GM23338 (cell line): ENCODE results near the gene SUPT5H. TPM values are rescaled to one million over a fixed set of nuclear protein-coding genes. Genes with fewer than 3 reads are reported as not detected.
A peak's percentile ranks its signal among the peaks of the same experiment; 100 is the strongest.

Experiments
- ATAC-seq: fragments of 200-7000 bp; cut with Tn5 transposase; 3 replicates; pipeline ENCODE4 v1.9.1; 2020
- DNase-seq: peaks from one replicate; pipeline ENCODE4 v3.0.0-alpha.2; 2015; ENCODE audit warnings: low spot score
- H2AFZ ChIP-seq: fragments of 200-600 bp; sonication (generic); 2 replicates; pipeline ENCODE4 v1.8.0; 2016; ENCODE audit warnings: antibody characterized with exemption, mild to moderate bottlenecking, moderate library complexity
- H3F3A ChIP-seq: fragments of 200-600 bp; sonication (generic); replicated peaks from 2 replicates; pipeline ENCODE4 v1.8.0; 2017; ENCODE audit warnings: antibody characterized with exemption, mixed run types, low read depth
- H3K27ac ChIP-seq: fragments of 200-600 bp; sonication (generic); 2 replicates; pipeline ENCODE4 v1.6.1; 2016; ENCODE audit warnings: low read depth
- H3K27me3 ChIP-seq: fragments of 200-600 bp; sonication (generic); 2 replicates; pipeline ENCODE4 v1.8.0; 2016; ENCODE audit warnings: mild to moderate bottlenecking, mixed run types, moderate library complexity; ENCODE audit not compliant: insufficient read depth
- H3K36me3 ChIP-seq: fragments of 200-600 bp; sonication (generic); 2 replicates; pipeline ENCODE4 v1.8.0; 2016; ENCODE audit warnings: mild to moderate bottlenecking; ENCODE audit not compliant: insufficient read depth
- H3K4me1 ChIP-seq: fragments of 200-600 bp; sonication (generic); 2 replicates; pipeline ENCODE4 v1.8.0; 2016; ENCODE audit warnings: mild to moderate bottlenecking, moderate library complexity; ENCODE audit not compliant: insufficient read depth
- H3K4me2 ChIP-seq: fragments of 200-600 bp; sonication (generic); 2 replicates; pipeline ENCODE4 v1.7.1; 2017; ENCODE audit warnings: mixed run types
- H3K4me3 ChIP-seq: fragments of 200-600 bp; sonication (generic); 2 replicates; pipeline ENCODE4 v1.6.1; 2016; ENCODE audit warnings: mixed run types
- H3K79me2 ChIP-seq: fragments of 200-600 bp; sonication (generic); replicated peaks from 2 replicates; pipeline ENCODE4 v1.8.0; 2017; ENCODE audit warnings: mild to moderate bottlenecking; ENCODE audit not compliant: insufficient read depth
- H3K9me2 ChIP-seq: fragments of 200-600 bp; sonication (generic); 2 replicates; pipeline ENCODE4 v1.8.0; 2017; ENCODE audit not compliant: insufficient read depth
- H4K20me1 ChIP-seq: fragments of 200-600 bp; sonication (generic); replicated peaks from 2 replicates; pipeline ENCODE4 v1.8.0; 2017; ENCODE audit warnings: mild to moderate bottlenecking; ENCODE audit not compliant: insufficient read depth
- H3K27ac Mint-ChIP-seq: 2 replicates; pipeline ENCODE4 v1.8.0; 2020; ENCODE audit warnings: inconsistent platforms, mild to moderate bottlenecking, moderate library complexity, mixed read lengths
- H3K27me3 Mint-ChIP-seq: 3 replicates; pipeline ENCODE4 v1.8.0; 2022; ENCODE audit warnings: low read depth, mild to moderate bottlenecking, moderate library complexity, mixed read lengths, inconsistent platforms; ENCODE audit not compliant: insufficient read depth, poor library complexity
- H3K36me3 Mint-ChIP-seq: 3 replicates; pipeline ENCODE4 v1.8.0; 2021; ENCODE audit warnings: low read depth, mild to moderate bottlenecking, inconsistent platforms, moderate library complexity, mixed read lengths
- H3K4me1 Mint-ChIP-seq: 3 replicates; pipeline ENCODE4 v1.8.0; 2020; ENCODE audit warnings: mild to moderate bottlenecking, inconsistent platforms, mixed read lengths
- H3K4me3 Mint-ChIP-seq: 3 replicates; pipeline ENCODE4 v1.8.0; 2021; ENCODE audit warnings: moderate library complexity, mild to moderate bottlenecking, inconsistent platforms, mixed read lengths
- H3K9me3 Mint-ChIP-seq: 3 replicates; pipeline ENCODE4 v1.8.0; 2020; ENCODE audit warnings: moderate library complexity, mild to moderate bottlenecking, inconsistent platforms, mixed read lengths
- CREB1 ChIP-seq: fragments of 250-450 bp; sonication (Bioruptor Pico); IDR thresholded peaks from 2 replicates; pipeline ENCODE4 v1.5.0; 2020; ENCODE audit warnings: low read depth, mild to moderate bottlenecking, moderate library complexity
- ETS1 ChIP-seq: IDR thresholded peaks from 2 replicates; pipeline ENCODE4 v1.6.1; 2016; ENCODE audit warnings: antibody characterized with exemption
- NANOG ChIP-seq: IDR thresholded peaks from 2 replicates; pipeline ENCODE4 v1.6.1; 2016; ENCODE audit warnings: antibody characterized with exemption, borderline replicate concordance
- POLR2AphosphoS5 ChIP-seq: IDR thresholded peaks from 2 replicates; pipeline ENCODE4 v1.6.1; 2016; ENCODE audit warnings: antibody characterized with exemption, low read depth
- REST ChIP-seq: IDR thresholded peaks from one replicate; pipeline ENCODE4 v1.6.1; 2018; ENCODE audit warnings: antibody characterized with exemption; ENCODE audit not compliant: unreplicated experiment
- STAT1 ChIP-seq: IDR thresholded peaks from one replicate; pipeline ENCODE4 v1.6.1; 2016; ENCODE audit warnings: antibody characterized with exemption; ENCODE audit not compliant: unreplicated experiment
- ZNF114 ChIP-seq: fragments of 250-450 bp; sonication (Bioruptor Pico); IDR thresholded peaks from 2 replicates; pipeline ENCODE4 v1.5.0; 2020; ENCODE audit warnings: mild to moderate bottlenecking, moderate library complexity
- polyA plus RNA-seq: library from polyadenylated mRNA; unstranded; fragments of >200 nt; fragmentation: Nextera tagmentation; extraction: Ambion mirVana; gene quantifications from 2 replicates; pipeline ENCODE4 v1.2.1, GENCODE V29; 2016
- total RNA-seq: library from RNA; depleted of rRNA; stranded (reverse); fragments of >200 nt; shearing (Covaris generic); gene quantifications from 2 replicates; pipeline ENCODE4 v1.2.3, GENCODE V29; 2014

The SUPT5H gene
- total and polyA plus RNA-seq, 2 experiments from 2014 or later = 108 to 150 TPM

GRCh38 chr19:39398297-39398864 is 47.0 kb upstream of the SUPT5H start:
- Mint-ChIP-seq H3K4me3 (no peak overlapping the region), H3K4me1 (peaks cover 28% of the 10 kb centered on the region), H3K27me3 (peaks cover 10% of the 10 kb centered on the region), H3K36me3 (peaks cover 31% of the 10 kb centered on the region), H3K27ac (peak overlapping the region; percentile 22; the same call in 1 of the 2 replicates), H3K9me3 (peaks cover 4% of the 10 kb centered on the region; the same call in 1 of the 3 replicates)
- peak overlapping the region; percentile 51 for H3K4me2 ChIP-seq
- H3K4me3 ChIP-seq = peak overlapping the region; percentile 36; the same call in 1 of the 2 replicates
- TF ChIP-seq CREB1 (CRISPR knock-in tag) = no peak
- TF ChIP-seq REST = no peak
- TF ChIP-seq STAT1 = no peak
- no peak for TF ChIP-seq ZNF114 (CRISPR knock-in tag)
- TF ChIP-seq NANOG = no peak
- no peak for TF ChIP-seq ETS1
- H3K27me3 ChIP-seq = no peaks in the 10 kb centered on the region
- 0 out of 2 replicates have a peak, but pooled peaks cover 7% of the 10 kb centered on the region for H3K36me3 ChIP-seq
- peaks cover 18% of the 10 kb centered on the region; the same call in 1 of the 2 replicates for H3K4me1 ChIP-seq
- no peak for DNase-seq
- no peaks in the 10 kb centered on the region; the same call in none of the 2 replicates for H4K20me1 ChIP-seq
- peaks cover 36% of the 10 kb centered on the region; the same call in 1 of the 2 replicates for H3F3A ChIP-seq
- no peaks in the 10 kb centered on the region for H3K9me2 ChIP-seq
- H3K79me2 ChIP-seq = no peaks in the 10 kb centered on the region; the same call in 1 of the 2 replicates
- peak overlapping the region; percentile 80; the same call in 1 of the 2 replicates for H3K27ac ChIP-seq
- H2AFZ ChIP-seq = no peak overlapping the region
- no peak for ATAC-seq

- no peak overlapping the region for H3K27ac ChIP-seq
- H3K36me3 ChIP-seq = no peaks in the 10 kb centered on the region
- no peak overlapping the region for H3K4me3 ChIP-seq
- Mint-ChIP-seq H3K27me3 (peaks cover 14% of the 10 kb centered on the region), H3K4me1 (peaks cover 32% of the 10 kb centered on the region), H3K4me3 (no peak overlapping the region; the same call in 2 of the 3 replicates), H3K27ac (no peak overlapping the region), H3K9me3 (peaks cover 4% of the 10 kb centered on the region; the same call in 1 of the 3 replicates), H3K36me3 (peaks cover 22% of the 10 kb centered on the region)
- peaks cover 27% of the 10 kb centered on the region for H3K4me1 ChIP-seq
- TF ChIP-seq POLR2AphosphoS5 (peak; percentile 32), NANOG (no peak)
- no peak overlapping the region for H2AFZ ChIP-seq
- no peaks in the 10 kb centered on the region for H3K27me3 ChIP-seq
- H3K79me2 ChIP-seq = no peaks in the 10 kb centered on the region
- peaks cover 46% of the 10 kb centered on the region; the same call in 1 of the 2 replicates for H3F3A ChIP-seq
- no peaks in the 10 kb centered on the region; the same call in 1 of the 2 replicates for H4K20me1 ChIP-seq
- DNase-seq (no peak), ATAC-seq (no peak)
- no peaks in the 10 kb centered on the region for H3K9me2 ChIP-seq
- H3K4me2 ChIP-seq = no peak overlapping the region
These were observed 45.7 kb upstream of the SUPT5H start for GRCh38 chr19:39399668-39400050.
